Osteoblast (primary cell): ENCODE data around the gene TADA2A. TPM values are rescaled to one million over a fixed set of nuclear protein-coding genes. Genes with fewer than 3 reads are reported as not detected.
A peak's percentile ranks its signal among the peaks of the same experiment; 100 is the strongest.
"Not testable (repeated sequence)": the region's sequence is repeated elsewhere in the genome, so short reads cannot be mapped to it uniquely, and the experiment has no call there.

ENCODE experiments used
- DNase-seq: peaks from one replicate; pipeline ENCODE4 v3.0.0; 2011; ENCODE audit warnings: low spot score, mixed read lengths; ENCODE audit not compliant: insufficient read length; ENCODE audit errors: missing footprints
- H2AFZ ChIP-seq: 2 replicates; pipeline ENCODE4 v1.6.0; 2011; ENCODE audit warnings: mild to moderate bottlenecking, low read length
- H3K27ac ChIP-seq: 2 replicates; pipeline ENCODE4 v1.5.1; 2011; ENCODE audit warnings: mild to moderate bottlenecking, low read depth, low read length, moderate library complexity
- H3K27me3 ChIP-seq: 2 replicates; pipeline ENCODE4 v1.6.0; 2012; ENCODE audit warnings: mild to moderate bottlenecking, control low read depth, inconsistent platforms, low read length, moderate library complexity; ENCODE audit not compliant: insufficient read depth
- H3K36me3 ChIP-seq: 2 replicates; pipeline ENCODE4 v1.5.1; 2011; ENCODE audit warnings: mild to moderate bottlenecking, low read length, control low read depth, moderate library complexity; ENCODE audit not compliant: insufficient read depth
- H3K4me1 ChIP-seq: 2 replicates; pipeline ENCODE4 v1.5.1; 2011; ENCODE audit warnings: mild to moderate bottlenecking, low read length, control low read depth, moderate library complexity; ENCODE audit not compliant: insufficient read depth
- H3K4me2 ChIP-seq: 2 replicates; pipeline ENCODE4 v1.6.0; 2011; ENCODE audit warnings: mild to moderate bottlenecking, low read length; ENCODE audit not compliant: insufficient read depth
- H3K4me3 ChIP-seq: fragments of 200-600 bp; sonication (generic); 3 replicates; pipeline ENCODE4 v1.5.1; 2012; ENCODE audit warnings: mild to moderate bottlenecking, low read length, inconsistent platforms; ENCODE audit not compliant: insufficient read depth
- H3K79me2 ChIP-seq: 2 replicates; pipeline ENCODE4 v1.6.0; 2012; ENCODE audit warnings: mild to moderate bottlenecking, low read length, control low read depth, inconsistent platforms; ENCODE audit not compliant: insufficient read depth
- H3K9me3 ChIP-seq: 2 replicates; pipeline ENCODE4 v1.5.1; 2011; ENCODE audit warnings: low read depth, low read length, control low read depth
- H4K20me1 ChIP-seq: 2 replicates; pipeline ENCODE4 v1.6.0; 2012; ENCODE audit warnings: mild to moderate bottlenecking, low read length, control low read depth; ENCODE audit not compliant: insufficient read depth
- CTCF ChIP-seq: IDR thresholded peaks from 2 replicates; pipeline ENCODE4 v1.5.1; 2011; ENCODE audit warnings: mild to moderate bottlenecking, low read depth, low read length, moderate library complexity; ENCODE audit errors: extremely low read depth
- total RNA-seq: library from RNA; depleted of rRNA; stranded (reverse); fragments of >200 nt; gene quantifications from 2 replicates; pipeline ENCODE4 v1.2.3, GENCODE V29; 2012

TADA2A gene
- total RNA-seq, 1 donor = 21.4 TPM

- no peak overlapping the region for H3K27ac ChIP-seq
- H3K36me3 ChIP-seq = peaks cover 35% of the 10 kb centered on the region
- H3K27me3 ChIP-seq = no peaks in the 10 kb centered on the region
- no peak overlapping the region for H3K4me2 ChIP-seq
- H3K4me1 ChIP-seq = peaks cover 15% of the 10 kb centered on the region
- no peaks in the 10 kb centered on the region for H3K9me3 ChIP-seq
- no peak for TF ChIP-seq CTCF
- no peak for DNase-seq
- no peaks in the 10 kb centered on the region for H3K79me2 ChIP-seq
- H3K4me3 ChIP-seq = no peak overlapping the region
- H4K20me1 ChIP-seq = no peaks in the 10 kb centered on the region
- no peak overlapping the region for H2AFZ ChIP-seq
These were observed 39.3 kb downstream of the TADA2A start for GRCh38 chr17:37446027-37446426.

GRCh38 chr17:37447641-37448040 lies 41.0 kb downstream of the TADA2A start:
- Histone ChIP-seq H3K4me3 (no peak overlapping the region), H3K27ac (peak overlapping the region; percentile 8), H3K27me3 (no peaks in the 10 kb centered on the region), H3K4me1 (peaks cover 14% of the 10 kb centered on the region), H2AFZ (no peak overlapping the region), H3K9me3 (no peaks in the 10 kb centered on the region), H3K79me2 (no peaks in the 10 kb centered on the region), H4K20me1 (no peaks in the 10 kb centered on the region), H3K4me2 (no peak overlapping the region), H3K36me3 (peaks cover 25% of the 10 kb centered on the region)
- no peak for TF ChIP-seq CTCF
- DNase-seq = peak; percentile 44

GRCh38 chr17:37450112-37450511 lies 43.4 kb downstream of the TADA2A start:
- Histone ChIP-seq H3K27me3 (no peaks in the 10 kb centered on the region), H3K4me3 (no peak overlapping the region), H3K4me1 (peaks cover 22% of the 10 kb centered on the region), H3K4me2 (no peak overlapping the region), H2AFZ (no peak overlapping the region), H3K79me2 (no peaks in the 10 kb centered on the region), H3K9me3 (no peaks in the 10 kb centered on the region), H4K20me1 (no peaks in the 10 kb centered on the region), H3K36me3 (peaks cover 12% of the 10 kb centered on the region), H3K27ac (no peak overlapping the region)
- TF ChIP-seq CTCF = no peak
- peak; percentile 31 for DNase-seq

GRCh38 chr17:37457801-37458200 lies 51.1 kb downstream of the TADA2A start:
- H3K27ac ChIP-seq, H3K4me2 ChIP-seq, H4K20me1 ChIP-seq, H3K36me3 ChIP-seq, H3K4me3 ChIP-seq, H3K79me2 ChIP-seq, H3K9me3 ChIP-seq, H3K27me3 ChIP-seq, H2AFZ ChIP-seq: not testable (repeated sequence)
- peak; percentile 22 for DNase-seq
- H3K4me1 ChIP-seq = peaks cover 13% of the 10 kb centered on the region
